GM21423 (cell line): Measurements from ENCODE around the gene MRTFA.
"Not testable (repeated sequence)": the region's sequence is repeated elsewhere in the genome, so short reads cannot be mapped to it uniquely, and the experiment has no call there.

Experiments
- ATAC-seq: cut with Tn5 transposase; IDR thresholded peaks from one replicate; pipeline ENCODE4 v1.9.1; 2021; ENCODE audit warnings: mild to moderate bottlenecking, moderate library complexity; ENCODE audit not compliant: unreplicated experiment

Gene MRTFA

GRCh38 chr22:40598712-40599111, 37.8 kb downstream of the MRTFA start:
- ATAC-seq = not testable (repeated sequence)

DNA sequence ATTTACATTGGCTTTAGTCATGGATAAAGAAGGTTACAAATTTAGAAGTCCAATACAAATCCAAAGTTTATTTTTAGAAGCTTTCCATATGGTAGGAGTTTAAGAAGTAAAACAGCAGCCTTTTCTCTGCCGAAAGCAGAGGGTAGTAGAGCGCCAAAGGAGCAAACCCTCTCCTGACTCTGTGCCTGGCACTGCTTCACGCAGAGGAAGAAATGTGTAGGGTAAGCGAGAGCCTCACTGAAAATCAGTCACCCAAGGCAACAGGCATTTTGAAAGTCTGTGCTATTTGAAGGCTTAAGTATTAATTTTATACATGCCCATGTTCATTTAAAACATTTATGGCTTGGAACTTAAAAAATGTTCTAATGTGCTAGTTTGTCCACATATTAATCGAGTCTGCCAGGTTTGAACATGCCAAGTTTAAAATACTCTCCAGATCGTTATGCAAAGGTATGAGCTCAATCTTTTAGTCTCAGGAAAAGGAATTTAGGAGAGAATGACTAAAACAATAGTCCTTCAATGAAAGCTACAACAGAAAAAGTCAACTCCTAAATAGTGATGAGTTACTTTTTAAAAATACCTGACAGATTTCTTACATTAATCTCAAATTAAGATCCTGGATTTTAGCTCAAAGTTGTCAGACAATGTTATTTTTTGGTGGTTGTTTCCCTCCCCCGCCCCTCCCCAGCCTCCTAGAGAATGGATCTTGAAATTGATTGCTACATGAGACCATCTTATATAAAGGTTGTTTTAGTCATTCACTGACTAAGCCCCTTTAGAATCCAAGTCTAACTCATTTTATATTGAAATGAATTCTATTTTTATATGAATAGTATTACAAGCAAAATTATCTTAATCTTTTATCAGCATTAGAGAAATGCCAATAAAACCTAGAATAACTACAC, 38.7 kb downstream of the MRTFA start:
- no peak for ATAC-seq

DNA sequence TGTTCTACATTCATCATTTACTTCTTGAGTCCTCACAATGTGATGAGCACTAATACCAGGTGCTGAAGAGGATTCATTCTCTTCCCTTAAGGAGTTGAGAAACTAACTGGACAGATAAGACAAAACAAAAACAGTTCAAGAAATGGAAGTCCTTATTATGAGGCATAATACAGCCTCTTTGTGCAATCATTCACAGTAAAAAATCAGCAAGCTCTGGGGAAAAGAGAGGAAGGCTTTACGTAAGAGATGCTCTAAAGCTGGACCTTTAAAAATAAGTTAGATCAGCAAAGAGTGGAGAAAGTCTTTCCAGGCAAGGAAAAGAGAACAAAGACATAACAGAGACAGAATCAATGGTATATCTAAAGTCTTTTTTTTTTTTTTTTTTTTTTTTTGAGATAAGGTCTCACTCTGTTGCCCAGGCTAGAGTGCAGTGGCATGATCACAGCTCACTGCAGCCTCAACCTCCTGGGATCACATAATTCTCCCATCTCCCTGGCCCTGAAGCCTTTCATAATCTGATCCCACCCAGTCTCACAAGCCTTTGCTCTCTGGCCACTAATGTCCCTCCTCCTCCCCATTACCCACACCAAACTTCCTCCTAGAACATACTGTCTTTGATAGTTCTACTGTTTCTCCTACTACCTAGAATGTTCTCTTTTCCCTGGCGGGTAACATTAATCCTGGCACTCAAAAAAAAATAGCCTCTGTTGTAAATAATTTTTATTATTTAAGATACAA, 40.9 kb downstream of the MRTFA start:
- no peak for ATAC-seq

- ATAC-seq = no peak
Observed at GRCh38 chr22:40594924-40595323, 41.6 kb downstream of the MRTFA start.

DNA sequence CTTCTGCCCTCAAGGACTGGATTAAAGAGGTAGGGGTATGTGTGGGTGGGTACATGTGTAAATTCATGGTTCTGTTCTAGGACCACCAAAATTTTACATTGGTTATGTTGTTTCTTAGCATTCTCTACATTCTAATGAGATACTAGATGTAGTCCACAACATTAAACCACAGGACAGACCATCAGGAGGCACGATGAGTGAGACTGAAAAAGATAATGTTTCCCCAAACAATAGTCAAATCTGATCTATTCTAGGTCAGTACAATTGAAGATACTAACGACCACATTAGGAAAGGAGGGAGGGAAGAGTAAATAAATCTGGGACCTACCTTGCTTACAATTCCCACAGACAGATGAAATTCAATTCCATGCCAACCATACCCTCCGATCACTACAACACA, 42.2 kb downstream of the MRTFA start:
- no peak for ATAC-seq

- no peak for ATAC-seq
Observed at GRCh38 chr22:40593460-40594273, 42.9 kb downstream of the MRTFA start.

- no peak for ATAC-seq
Observed at GRCh38 chr22:40592352-40593113, 44.0 kb downstream of the MRTFA start.

DNA sequence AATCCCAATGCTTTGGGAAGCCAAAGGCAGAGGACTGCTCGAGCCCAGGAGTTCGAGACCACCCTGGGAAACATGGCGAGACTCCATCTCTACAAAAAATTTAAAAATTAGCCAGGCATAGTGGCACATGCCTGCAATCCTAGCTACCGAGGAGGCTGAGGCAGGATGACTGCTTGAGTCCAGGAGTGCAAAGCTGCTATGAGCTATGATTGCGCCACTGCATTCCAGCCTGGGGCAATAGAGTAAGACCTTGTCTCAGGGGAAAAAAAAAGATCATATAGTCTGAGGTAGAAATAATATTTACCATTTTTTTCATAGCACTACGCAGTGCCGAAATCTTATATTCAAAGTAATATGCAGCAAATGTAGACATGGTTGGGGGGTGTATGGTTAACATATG, 47.8 kb downstream of the MRTFA start:
- no peak for ATAC-seq

DNA sequence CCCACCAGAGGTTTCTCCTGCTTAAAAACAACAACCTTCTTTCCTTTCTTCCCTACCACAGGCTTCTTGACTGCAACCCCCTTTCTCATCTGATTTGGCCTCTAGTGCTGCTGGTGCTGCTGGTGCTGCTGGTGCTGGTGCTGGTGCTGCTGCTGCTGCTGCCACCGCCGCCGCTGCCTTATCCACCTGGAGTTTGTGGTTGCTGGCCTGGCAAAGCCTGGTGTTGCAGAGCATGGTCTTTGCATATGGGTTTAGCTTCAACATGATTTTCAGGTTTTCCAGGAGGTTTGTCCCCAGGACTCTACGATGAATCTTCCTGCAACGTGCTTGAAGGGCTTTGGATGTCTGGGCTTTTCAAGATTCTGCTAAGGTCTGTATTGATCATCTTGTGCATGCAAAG, 49.7 kb downstream of the MRTFA start:
- ATAC-seq = no peak

- no peak for ATAC-seq
Observed at GRCh38 chr22:40585310-40585751, 51.2 kb downstream of the MRTFA start.

DNA sequence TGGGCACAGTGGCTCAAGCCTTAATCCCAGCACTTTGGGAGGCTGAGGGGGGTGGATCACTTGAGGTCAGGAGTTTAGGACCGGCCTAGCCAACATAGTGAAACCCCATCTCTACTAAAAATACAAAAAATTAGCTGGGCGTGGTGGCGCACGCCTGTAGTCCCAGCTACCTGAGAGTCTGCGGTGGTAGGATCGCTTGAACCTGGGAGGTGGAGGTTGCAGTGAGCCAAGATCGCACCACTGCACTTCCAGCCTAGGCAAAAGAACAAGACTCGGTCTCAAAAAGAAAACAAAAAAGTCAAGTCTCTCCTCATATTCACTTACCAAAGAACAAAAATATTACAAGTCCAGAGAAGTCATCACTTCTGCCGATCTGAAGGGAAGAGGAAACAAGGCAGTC, 51.8 kb downstream of the MRTFA start:
- not testable (repeated sequence) for ATAC-seq

DNA sequence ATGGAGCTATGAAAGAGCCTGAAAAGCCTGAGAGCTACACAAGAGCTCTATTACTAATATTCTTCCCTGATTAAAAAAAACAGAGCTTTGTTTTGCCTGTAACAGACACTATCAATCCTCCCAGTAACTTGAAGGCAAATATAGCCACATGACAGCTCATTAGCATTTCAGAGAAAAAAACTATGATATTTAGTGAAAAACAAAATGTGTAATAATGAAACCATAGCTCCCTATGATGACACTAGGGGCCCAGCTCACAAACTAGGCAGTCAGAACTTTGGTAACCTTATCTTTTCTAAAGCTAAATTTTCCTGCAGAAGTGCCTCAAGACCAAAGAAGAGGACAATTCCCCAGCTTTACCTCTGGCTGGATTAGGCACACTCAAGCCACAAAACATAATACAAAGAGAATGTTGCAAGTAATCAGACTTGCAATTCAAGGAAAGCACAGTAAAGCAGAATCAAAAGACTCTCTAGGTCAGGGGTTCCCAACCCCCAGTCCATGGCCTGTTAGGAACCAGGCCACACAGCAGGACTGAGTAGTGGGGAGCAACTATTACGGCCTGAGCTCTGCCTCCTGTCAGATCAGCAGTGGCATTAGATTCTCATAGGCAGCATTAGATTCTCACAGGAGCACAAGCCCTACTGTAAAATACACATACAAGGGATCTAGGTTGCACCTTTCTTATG, 53.3 kb downstream of the MRTFA start:
- ATAC-seq = no peak

GRCh38 chr22:40582063-40582462, 54.5 kb downstream of the MRTFA start:
- no peak for ATAC-seq

DNA sequence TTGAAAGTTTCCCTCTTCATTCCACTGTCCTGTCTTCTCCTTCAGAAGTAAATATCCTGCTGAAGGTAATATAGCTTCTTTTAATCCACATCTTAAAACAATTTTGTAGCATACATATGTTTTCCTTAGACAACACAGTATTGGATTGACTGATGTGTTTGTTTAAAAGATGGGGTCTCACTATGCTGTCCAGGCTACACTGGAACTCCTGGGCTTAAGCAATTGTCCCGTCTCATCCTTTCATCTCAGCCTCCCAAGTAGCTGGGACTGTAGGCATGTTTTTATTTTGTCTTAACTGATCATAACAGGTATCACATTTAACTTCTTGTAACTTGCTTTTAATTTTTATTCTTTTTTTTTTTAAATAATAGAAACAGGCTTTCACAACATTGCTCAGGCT, 55.9 kb downstream of the MRTFA start:
- ATAC-seq = no peak

- no peak for ATAC-seq
Observed at GRCh38 chr22:40578171-40578570, 58.3 kb downstream of the MRTFA start.

DNA sequence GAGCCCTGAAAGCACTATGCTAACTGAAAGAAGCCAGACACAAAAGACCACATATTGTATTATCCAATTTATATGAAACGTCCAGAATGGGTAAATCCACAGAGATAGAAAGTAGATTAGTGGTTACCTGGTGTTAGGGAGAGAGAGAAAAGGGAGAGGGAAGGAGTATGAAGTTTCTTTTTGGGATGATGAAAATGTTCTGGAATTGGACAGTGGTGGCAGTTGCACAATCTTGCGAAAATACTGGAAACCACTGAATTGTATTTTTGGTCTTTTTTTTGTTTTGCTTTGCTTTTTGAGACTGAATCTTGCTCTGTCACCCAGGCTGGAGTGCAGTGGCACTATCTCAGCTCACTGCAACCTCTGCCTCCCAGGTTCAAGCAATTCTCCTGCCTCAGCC, 63.5 kb downstream of the MRTFA start:
- ATAC-seq = no peak

DNA sequence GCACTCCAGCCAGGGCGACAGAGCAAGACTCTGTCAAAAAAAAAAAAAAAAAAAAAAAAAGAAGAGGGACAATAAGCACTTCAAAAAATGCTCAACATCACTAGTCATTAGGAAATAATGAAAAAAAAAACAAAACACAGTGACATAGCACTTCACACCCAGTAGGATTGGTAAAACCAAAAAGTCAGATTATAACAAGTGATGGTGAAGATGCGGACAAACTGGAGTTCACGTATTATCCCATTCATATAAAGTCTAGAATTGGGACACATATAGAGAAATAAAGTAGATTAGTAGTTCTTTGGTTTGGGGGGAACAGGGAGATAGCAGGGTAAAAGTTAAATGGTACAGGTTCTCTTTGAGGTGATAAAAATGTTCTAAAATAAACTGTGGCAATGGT, 64.6 kb downstream of the MRTFA start:
- ATAC-seq = no peak

DNA sequence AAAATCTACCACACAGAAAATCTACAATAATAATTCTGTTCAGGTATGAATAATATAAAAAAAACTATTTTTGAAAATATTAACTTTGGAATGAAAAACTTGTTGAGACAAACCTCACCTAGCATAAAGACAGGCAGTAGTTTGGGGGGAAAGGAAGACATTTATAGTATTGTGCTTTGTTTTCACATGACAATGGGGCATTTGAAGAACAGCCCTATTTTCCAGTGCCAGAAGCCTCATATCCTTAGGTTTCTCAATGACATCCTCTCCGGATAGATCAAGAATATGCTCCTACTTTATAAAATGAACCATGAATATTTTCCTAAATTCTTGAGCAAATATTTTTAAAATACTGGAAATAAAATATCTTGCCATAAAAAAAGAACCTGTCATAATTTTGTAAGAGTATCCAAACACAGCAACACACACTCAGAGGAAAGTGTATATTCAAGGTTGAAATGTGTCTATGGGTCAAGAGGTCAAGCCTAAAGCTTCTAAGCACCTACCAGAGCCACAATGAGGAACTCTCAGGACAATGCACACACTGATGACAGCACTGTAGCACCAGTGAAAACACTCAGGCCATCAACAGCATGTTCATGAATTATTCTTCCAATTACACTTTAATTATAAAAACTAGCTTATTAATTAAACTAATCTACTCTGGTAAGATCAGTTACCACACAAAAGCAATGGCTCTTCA, 68.7 kb downstream of the MRTFA start:
- no peak for ATAC-seq

GRCh38 chr22:40567106-40567505, 69.4 kb downstream of the MRTFA start:
- ATAC-seq = no peak
